ENCODE measurements around the gene FAM168B. TPM values are rescaled to one million over a fixed set of nuclear protein-coding genes. Genes with fewer than 3 reads are reported as not detected.

FAM168B gene
- total RNA-seq (10 to 100 TPM; 74.1 to 76.4 TPM), total RNA-seq (102 to 285 (median 171) reads per million in 172 experiments)
- 57.0 TPM for polyA plus RNA-seq (2013, experiment 1 of 2)
- polyA plus RNA-seq (2013, experiment 2 of 2) = 51.6 TPM

DNA sequence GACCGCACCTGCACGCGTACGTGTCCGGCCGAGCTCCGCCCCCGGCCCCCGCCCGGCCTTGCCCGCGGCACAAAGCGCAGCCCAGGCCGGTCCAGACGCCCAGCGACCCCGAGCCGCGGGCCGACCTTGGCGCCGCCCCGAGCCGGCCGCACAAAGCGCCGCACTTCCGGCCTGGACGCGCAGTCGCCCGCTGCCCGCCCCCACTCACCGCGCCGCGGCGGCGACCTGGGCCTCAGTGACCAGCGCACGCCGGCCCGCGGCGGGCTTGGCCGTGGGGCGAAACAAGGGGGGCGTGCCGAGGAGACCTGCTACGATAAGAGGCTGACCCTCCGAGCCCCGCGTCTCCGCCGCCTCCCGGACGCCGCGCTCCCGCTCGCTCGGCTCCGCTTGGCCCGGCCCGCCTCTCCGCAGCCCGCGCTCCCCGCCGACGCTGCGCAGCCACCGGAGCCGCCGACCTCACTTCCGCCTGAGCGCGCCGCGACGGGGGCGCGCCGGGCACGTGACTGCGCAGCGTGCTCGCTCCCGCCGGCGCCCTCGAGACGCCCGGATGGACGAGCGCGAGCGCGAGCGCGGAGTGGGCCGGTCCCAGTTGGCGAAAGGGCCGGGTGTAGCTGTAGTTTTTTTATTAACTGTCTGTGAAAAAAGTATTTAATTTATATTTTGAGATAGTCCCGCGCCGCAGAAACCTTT is at the start of gene FAM168B:
Gene FAM168B (minus strand): TSS at position 455 of the 690 bp plus-strand sequence. CDS start 10,814 bp downstream, outside the sequence.
- H3K4me3 ChIP-seq (ENCODE audit: low read length) = peak within 1 kb of the TSS; percentile 82
- H3K36me3 ChIP-seq (ENCODE audit: insufficient read depth, low read length) = peaks cover 11% of the 10 kb centered on the region
- no peaks in the 10 kb centered on the region for H3K9me3 ChIP-seq (ENCODE audit: control insufficient read depth in 1 of 2, insufficient read depth in 1 of 2, low read length in 2 of 2)
- TF ChIP-seq, protein P1, sequence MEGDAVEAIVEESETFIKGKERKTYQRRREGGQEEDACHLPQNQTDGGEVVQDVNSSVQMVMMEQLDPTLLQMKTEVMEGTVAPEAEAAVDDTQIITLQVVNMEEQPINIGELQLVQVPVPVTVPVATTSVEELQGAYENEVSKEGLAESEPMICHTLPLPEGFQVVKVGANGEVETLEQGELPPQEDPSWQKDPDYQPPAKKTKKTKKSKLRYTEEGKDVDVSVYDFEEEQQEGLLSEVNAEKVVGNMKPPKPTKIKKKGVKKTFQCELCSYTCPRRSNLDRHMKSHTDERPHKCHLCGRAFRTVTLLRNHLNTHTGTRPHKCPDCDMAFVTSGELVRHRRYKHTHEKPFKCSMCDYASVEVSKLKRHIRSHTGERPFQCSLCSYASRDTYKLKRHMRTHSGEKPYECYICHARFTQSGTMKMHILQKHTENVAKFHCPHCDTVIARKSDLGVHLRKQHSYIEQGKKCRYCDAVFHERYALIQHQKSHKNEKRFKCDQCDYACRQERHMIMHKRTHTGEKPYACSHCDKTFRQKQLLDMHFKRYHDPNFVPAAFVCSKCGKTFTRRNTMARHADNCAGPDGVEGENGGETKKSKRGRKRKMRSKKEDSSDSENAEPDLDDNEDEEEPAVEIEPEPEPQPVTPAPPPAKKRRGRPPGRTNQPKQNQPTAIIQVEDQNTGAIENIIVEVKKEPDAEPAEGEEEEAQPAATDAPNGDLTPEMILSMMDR (IDR thresholded peaks at IDR 0.05) = no peak
- Mint-ChIP-seq H3K4me1 (ENCODE audit: low read depth) (peaks cover 32% of the 10 kb centered on the region), H3K4me3 (peak within 1 kb of the TSS; percentile 92), H3K36me3 (ENCODE audit: low read depth) (peaks cover 36% of the 10 kb centered on the region), H3K27me3 (no peaks in the 10 kb centered on the region), H3K27ac (peak within 1 kb of the TSS; percentile 93), H3K9me3 (no peaks in the 10 kb centered on the region)
- ATAC-seq (ENCODE audit: poor library complexity) (peak; percentile 84), DNase-seq (peak; percentile 77 to 97 (median 88))
- no peaks in the 10 kb centered on the region for H3K27me3 ChIP-seq (ENCODE audit: control insufficient read depth in 1 of 2, insufficient read depth in 2 of 2, low read length in 2 of 2)
- POLR2A ChIA-PET = interaction anchor here (0.7 to 5.1 kb wide), 22 partner anchors 8 to 911 kb away, joined by 3 to 83 read pairs (median 4); partner anchors contain the start of genes GPR148, IMP4, MZT2B and PLEKHB2
- peak within 1 kb of the TSS; percentile 79 to 90 for H3K27ac ChIP-seq (ENCODE audit: low read depth in 1 of 2, low read length in 2 of 2)
- intact Hi-C loops (cut with DNase I, micrococcal nuclease) = loop anchor here (1.0 to 5.0 kb wide), 4 partner anchors 11 to 911 kb away; partner anchors contain the start of genes GPR148 (in 1 of the 2), MZT2A (in 1 of the 2), MZT2B (in 1 of the 2) and SMPD4 (in 1 of the 2)
- CTCF ChIA-PET = interaction anchor here (1.0 to 1.9 kb wide), 3 partner anchors 11 to 296 kb away, joined by 3 to 8 read pairs (median 7); partner anchors contain the start of gene PLEKHB2
- peaks cover 26% of the 10 kb centered on the region for H3K4me1 ChIP-seq (ENCODE audit: insufficient read depth, low read length)

- POLR2A ChIA-PET = no interaction called here
- Histone ChIP-seq H3K36me3 (ENCODE audit: insufficient read depth, low read length) (peaks cover 88% of the 10 kb centered on the region), H3K4me3 (ENCODE audit: low read length) (no peak overlapping the region), H3K27me3 (ENCODE audit: control insufficient read depth in 1 of 2, insufficient read depth in 2 of 2, low read length in 2 of 2) (no peaks in the 10 kb centered on the region), H3K4me1 (ENCODE audit: insufficient read depth, low read length) (no peaks in the 10 kb centered on the region), H3K27ac (ENCODE audit: low read depth in 1 of 2, low read length in 2 of 2) (no peak overlapping the region), H3K9me3 (ENCODE audit: control insufficient read depth in 1 of 2, insufficient read depth in 1 of 2, low read length in 2 of 2) (no peaks in the 10 kb centered on the region)
- intact Hi-C loops (cut with DNase I, micrococcal nuclease) = no loop called here
- CTCF ChIA-PET = no interaction called here
- Mint-ChIP-seq H3K27me3 (no peaks in the 10 kb centered on the region), H3K36me3 (ENCODE audit: low read depth) (peaks cover 94% of the 10 kb centered on the region), H3K4me3 (no peak overlapping the region), H3K27ac (no peak overlapping the region), H3K9me3 (no peaks in the 10 kb centered on the region), H3K4me1 (ENCODE audit: low read depth) (peaks cover 10% of the 10 kb centered on the region)
- TF ChIP-seq, protein P1 (IDR thresholded peaks at IDR 0.05) = no peak
- DNase-seq (no peak), ATAC-seq (ENCODE audit: poor library complexity) (no peak)
Observed at GRCh38 chr2:131142849-131143248, 49.6 kb upstream of the FAM168B start.

DNA sequence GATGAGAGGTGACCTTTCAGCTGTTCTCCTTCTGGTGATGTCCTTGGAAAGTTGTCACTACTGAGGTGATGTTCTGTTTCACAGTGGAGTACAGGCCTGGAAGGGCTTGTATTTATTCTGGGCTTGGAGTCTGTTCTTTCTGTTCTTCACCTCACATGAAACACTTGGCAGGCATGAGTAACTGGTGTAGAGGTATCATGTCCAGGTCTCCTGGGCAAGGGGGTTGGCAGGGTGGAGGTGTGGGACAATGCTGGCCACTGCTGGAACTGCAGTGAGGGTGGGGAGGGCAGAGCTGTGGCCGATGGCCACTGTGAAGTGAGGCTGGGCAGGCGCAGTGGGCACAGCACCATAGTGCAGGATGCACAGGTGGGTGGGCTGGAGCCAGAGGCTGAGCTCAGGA is 47.3 kb upstream of the FAM168B start:
- intact Hi-C loops (cut with DNase I, micrococcal nuclease) = no loop called here
- no peak for DNase-seq
- no peaks in the 10 kb centered on the region for H3K27me3 ChIP-seq (ENCODE audit: control insufficient read depth in 1 of 2, insufficient read depth in 2 of 2, low read length in 2 of 2)
- H3K27ac ChIP-seq (ENCODE audit: low read depth in 1 of 2, low read length in 2 of 2) = no peak overlapping the region
- ATAC-seq (ENCODE audit: poor library complexity) = no peak
- H3K9me3 Mint-ChIP-seq = no peaks in the 10 kb centered on the region
- H3K9me3 ChIP-seq (ENCODE audit: control insufficient read depth in 1 of 2, insufficient read depth in 1 of 2, low read length in 2 of 2) = no peaks in the 10 kb centered on the region
- H3K4me1 ChIP-seq (ENCODE audit: insufficient read depth, low read length) = no peaks in the 10 kb centered on the region
- CTCF ChIA-PET = no interaction called here
- peaks cover 74% of the 10 kb centered on the region for H3K36me3 ChIP-seq (ENCODE audit: insufficient read depth, low read length)
- TF ChIP-seq, protein P1 (IDR thresholded peaks at IDR 0.05) = no peak
- no peak overlapping the region for H3K4me3 Mint-ChIP-seq
- H3K36me3 Mint-ChIP-seq (ENCODE audit: low read depth) = peaks cover 92% of the 10 kb centered on the region
- H3K27me3 Mint-ChIP-seq = no peaks in the 10 kb centered on the region
- H3K27ac Mint-ChIP-seq = peak overlapping the region; percentile 46
- POLR2A ChIA-PET = no interaction called here
- peaks cover 18% of the 10 kb centered on the region for H3K4me1 Mint-ChIP-seq (ENCODE audit: low read depth)
- H3K4me3 ChIP-seq (ENCODE audit: low read length) = no peak overlapping the region

Data from CD4-positive, alpha-beta T cell (primary cell).